Measurements from ENCODE around the gene AMN1.
"Not testable (repeated sequence)": the region's sequence is repeated elsewhere in the genome, so short reads cannot be mapped to it uniquely, and the experiment has no call there.

GRCh38 chr12:31669582-31669981 lies 59.2 kb downstream of the AMN1 start:
- not testable (repeated sequence) for TF ChIP-seq CTCF (IDR thresholded peaks at IDR 0.05; ENCODE audit: low read depth, low read length); EZH2phosphoT487 (IDR thresholded peaks at IDR 0.05; ENCODE audit: low read depth)

Measured in OCI-LY3 (cell line).